OCI-LY7 (cell line): ENCODE results near the gene PSPC1.
"Not testable (repeated sequence)": the region's sequence is repeated elsewhere in the genome, so short reads cannot be mapped to it uniquely, and the experiment has no call there.

Source experiments
- CTCF ChIP-seq: fragments of 200-600 bp; sonication (generic); conservative IDR thresholded peaks from 2 replicates; pipeline ENCODE4 v1.5.1; 2014; ENCODE audit warnings: mild to moderate bottlenecking, antibody characterized with exemption, low read length, moderate library complexity, mixed read lengths
- EZH2phosphoT487 ChIP-seq: fragments of 200-600 bp; sonication (generic); IDR thresholded peaks from 2 replicates; pipeline ENCODE4 v1.6.1; 2018; ENCODE audit warnings: low read depth, borderline replicate concordance, mild to moderate bottlenecking, mixed run types, antibody characterized with exemption, low read length, moderate library complexity, mixed read lengths

- not testable (repeated sequence) for TF ChIP-seq CTCF, EZH2phosphoT487
Observed at GRCh38 chr13:19700963-19701362, 81.8 kb downstream of the PSPC1 start.
